K562 (cell line): ENCODE results near the gene PAPOLB. TPM values are rescaled to one million over a fixed set of nuclear protein-coding genes. Genes with fewer than 3 reads are reported as not detected.
A peak's percentile ranks its signal among the peaks of the same experiment; 100 is the strongest.

ENCODE experiments used
- ATAC-seq: fragments of 200-7000 bp; cut with Tn5 transposase; 3 replicates; pipeline ENCODE4 v1.9.1; 2020; ENCODE audit warnings: moderate library complexity
- BruUV-seq: library from RNA; stranded (reverse); fragments of 400-500 nt; replicated peaks from 2 replicates; lab custom pipeline; 2021; lab: Mats Ljungman, UMichigan
- CTCF ChIA-PET: fragments of 300-600 bp; formaldehyde crosslinking; extraction: SDS; loops from one replicate; lab custom pipeline; 2021; ENCODE audit warnings: low intra/inter-chr PET ratio; lab: Yijun Ruan, JAX
- POLR2A ChIA-PET: fragments of 300-600, 350-650 bp; sonication (Branson Sonifier 250); formaldehyde crosslinking; extraction: SDS; loops from one replicate; lab custom pipeline; 2021; ENCODE audit warnings: antibody characterized with exemption, inconsistent platforms; lab: Yijun Ruan, JAX
- DNase-seq, 4 experiments: peaks; one replicate each; pipeline versions ENCODE4 v3.0.0 to v3.0.0-alpha.2; 2011 to 2018; ENCODE audit warnings: low spot score in 3 of 4, mixed read lengths in 3 of 4; ENCODE audit errors: extremely low read depth in 1 of 4
- FAIRE-seq: peaks from 2 replicates; lab custom pipeline; 2011; peaks lifted over from hg19 to GRCh38; lab: Jason Lieb, UNC
- H2AFZ ChIP-seq: 2 replicates; pipeline ENCODE4 v1.6.0; 2011; ENCODE audit warnings: low read depth, low read length, control low read depth, inconsistent platforms
- H3K27ac ChIP-seq: fragments of 200-600 bp; 3 replicates; pipeline ENCODE4 v1.8.0; 2011; ENCODE audit warnings: low read depth, mild to moderate bottlenecking, control low read depth, inconsistent platforms, low read length, moderate library complexity, mixed read lengths; ENCODE audit errors: extremely low read depth
- H3K27me3 ChIP-seq, 2 experiments: fragments of 300-600 bp in 1 of 2; 2 replicates in 1 of 2; 3 replicates in 1 of 2; pipeline versions ENCODE4 v1.6.0 to v1.8.0; 2011; ENCODE audit warnings: inconsistent platforms in 2 of 2, low read length in 2 of 2, mild to moderate bottlenecking in 1 of 2, mixed read lengths in 1 of 2, moderate library complexity in 1 of 2; ENCODE audit not compliant: control insufficient read depth in 2 of 2, insufficient read depth in 2 of 2
- H3K36me3 ChIP-seq: fragments of 300-600 bp; 3 replicates; pipeline ENCODE4 v1.8.0; 2011; ENCODE audit warnings: mild to moderate bottlenecking, low read length, inconsistent platforms; ENCODE audit not compliant: control insufficient read depth, insufficient read depth
- H3K4me1 ChIP-seq, 2 experiments: fragments of 200-600 bp in 1 of 2; replicated peaks in 1 of 2; 2 replicates in 1 of 2; 3 replicates in 1 of 2; pipeline versions ENCODE4 v1.5.1 to v1.8.0; 2011; ENCODE audit warnings: inconsistent platforms in 2 of 2, low read length in 2 of 2, mild to moderate bottlenecking in 1 of 2, mixed read lengths in 1 of 2, moderate library complexity in 1 of 2; ENCODE audit not compliant: control insufficient read depth in 2 of 2, insufficient read depth in 2 of 2
- H3K4me2 ChIP-seq: 2 replicates; pipeline ENCODE4 v1.6.1; 2011; ENCODE audit warnings: low read length, control low read depth, inconsistent platforms, mixed read lengths; ENCODE audit not compliant: insufficient read depth
- H3K4me3 ChIP-seq: fragments of 200-600 bp; sonication (generic), shearing (Covaris generic); 2 replicates; pipeline ENCODE4 v1.5.1; 2016; ENCODE audit warnings: control low read depth, inconsistent platforms
- H3K79me2 ChIP-seq: fragments of 200-600 bp; 3 replicates; pipeline ENCODE4 v1.8.0; 2011; ENCODE audit warnings: low read length, inconsistent platforms; ENCODE audit not compliant: control insufficient read depth, insufficient read depth
- H3K9ac ChIP-seq, 2 experiments: 2 replicates each; pipeline versions ENCODE4 v1.6.0 to v1.6.1; 2011; ENCODE audit warnings: low read depth in 2 of 2, low read length in 2 of 2, control low read depth in 1 of 2, inconsistent platforms in 1 of 2, mild to moderate bottlenecking in 1 of 2, mixed read lengths in 1 of 2; ENCODE audit not compliant: insufficient read depth in 1 of 2
- H3K9me1 ChIP-seq: one replicate; pipeline ENCODE4 v1.6.0; 2011; ENCODE audit warnings: inconsistent platforms, mild to moderate bottlenecking, low read length, moderate library complexity; ENCODE audit not compliant: control insufficient read depth, insufficient read depth
- H3K9me3 ChIP-seq: replicated peaks from 2 replicates; pipeline ENCODE4 v1.5.1; 2011; ENCODE audit warnings: low read depth, low read length, inconsistent platforms; ENCODE audit not compliant: control insufficient read depth, insufficient read depth
- H4K20me1 ChIP-seq: replicated peaks from 2 replicates; pipeline ENCODE4 v1.6.1; 2011; ENCODE audit warnings: low read length, inconsistent platforms, mixed read lengths; ENCODE audit not compliant: control insufficient read depth, insufficient read depth
- CREB3L1 ChIP-seq: fragments of 450-650 bp; IDR thresholded peaks from 2 replicates; pipeline ENCODE4 v1.6.1; 2014; ENCODE audit warnings: low read depth, mild to moderate bottlenecking, moderate library complexity, borderline replicate concordance
- CREB5 ChIP-seq: fragments of 250-450 bp; sonication (Bioruptor Pico); IDR thresholded peaks from 2 replicates; pipeline ENCODE4 v1.5.0; 2020; ENCODE audit warnings: mild to moderate bottlenecking
- ETS2 ChIP-seq: IDR thresholded peaks from 2 replicates; pipeline ENCODE4 v1.6.1; 2016; ENCODE audit warnings: borderline replicate concordance, missing genetic modification characterization, mild to moderate bottlenecking, moderate library complexity, missing compliant biosample characterization; ENCODE audit not compliant: poor library complexity, severe bottlenecking
- GATA2 ChIP-seq: sonication (generic); formaldehyde crosslinking; IDR thresholded peaks from 2 replicates; pipeline ENCODE4 v1.4.0; 2020; ENCODE audit warnings: mild to moderate bottlenecking, missing genetic modification reagents
- HMBOX1 ChIP-seq: sonication (generic); IDR thresholded peaks from 2 replicates; pipeline ENCODE4 v1.6.1; 2016
- HNRNPH1 ChIP-seq: fragments of 200-400 bp; formaldehyde crosslinking; optimal IDR thresholded peaks from 2 replicates; pipeline ENCODE3; 2017; ENCODE audit warnings: low read depth, mild to moderate bottlenecking, low read length, moderate library complexity
- HNRNPK ChIP-seq: fragments of 200-400 bp; formaldehyde crosslinking; IDR thresholded peaks from one replicate; pipeline ENCODE4 v1.6.1; 2018; ENCODE audit warnings: mild to moderate bottlenecking, low read depth, low read length; ENCODE audit not compliant: poor library complexity, severe bottlenecking
- KLF6 ChIP-seq: fragments of 250-450 bp; sonication (Bioruptor Pico); IDR thresholded peaks from 2 replicates; pipeline ENCODE4 v1.4.0; 2020; ENCODE audit warnings: mild to moderate bottlenecking, moderate library complexity, borderline replicate concordance
- PHF21A ChIP-seq: fragments of 450-650 bp; IDR thresholded peaks from 2 replicates; pipeline ENCODE4 v1.6.1; 2017; ENCODE audit warnings: low read depth, borderline replicate concordance
- PHTF2 ChIP-seq: fragments of 250-450 bp; sonication (Bioruptor Pico); IDR thresholded peaks from 2 replicates; pipeline ENCODE4 v1.5.0; 2021; ENCODE audit warnings: mild to moderate bottlenecking
- RBM22 ChIP-seq: fragments of 200-400 bp; formaldehyde crosslinking; IDR thresholded peaks from 2 replicates; pipeline ENCODE4 v1.6.1; 2018; ENCODE audit warnings: low read length, low read depth; ENCODE audit not compliant: poor library complexity, severe bottlenecking
- SMARCA4 ChIP-seq: fragments of 450-650 bp; IDR thresholded peaks from 2 replicates; pipeline ENCODE4 v1.6.1; 2016
- SOX6 ChIP-seq: fragments of 450-650 bp; IDR thresholded peaks from 2 replicates; pipeline ENCODE4 v1.6.1; 2014; ENCODE audit warnings: mild to moderate bottlenecking
- SRSF7 ChIP-seq: fragments of 200-400 bp; formaldehyde crosslinking; optimal IDR thresholded peaks from 2 replicates; pipeline ENCODE3; 2017; ENCODE audit warnings: mild to moderate bottlenecking, low read depth, low read length
- ZNF239 ChIP-seq: fragments of 250-450 bp; sonication (Bioruptor Pico); IDR thresholded peaks from 2 replicates; pipeline ENCODE4 v1.4.0; 2020; ENCODE audit warnings: mild to moderate bottlenecking
- ZNF282 ChIP-seq: sonication (generic); formaldehyde crosslinking; IDR thresholded peaks from 2 replicates; pipeline ENCODE4 v1.8.1; 2023; ENCODE audit warnings: missing genetic modification reagents
- WGBS: fragments of 100-300 bp; shearing (Covaris generic); methylation state at CpG from one replicate; pipeline ENCODE4 v1.1.6; 2016; ENCODE audit warnings: low coverage, mixed read lengths; ENCODE audit not compliant: insufficient coverage; ENCODE audit errors: missing lambda C conversion rate; 5-methylcytosine and 5-hydroxymethylcytosine counted together
- in situ Hi-C: fragments of 300-500 bp; cut with MboI; formaldehyde crosslinking; loops from 4 replicates; pipeline ENCODE4 v1.15.0; 2018; ENCODE audit warnings: inconsistent platforms, mixed read lengths
- intact Hi-C: fragments of 100-400 bp; cut with micrococcal nuclease; formaldehyde crosslinking; loops from 2 replicates; pipeline ENCODE4 v1.14.2; 2022
- polyA plus RNA-seq, 8 experiments: library from polyadenylated mRNA; depleted of rRNA in 4 of 8; stranded (reverse) in 5 of 8; unstranded in 3 of 8; fragments of >200 nt; fragmentation: Nextera tagmentation in 2 of 8; fragmentation: Illumina TruSeq in 1 of 8; extraction: Ambion mirVana in 2 of 8; extraction: Trizol in 1 of 8; gene quantifications; 2 replicates each; pipeline versions ENCODE4 v1.2.1 to v1.2.3, GENCODE V29; 2011 to 2014; ENCODE audit warnings: inconsistent platforms in 1 of 8, missing spikeins in 1 of 8
- total RNA-seq, 7 experiments: library from RNA; depleted of rRNA in 6 of 7; stranded (reverse); fragments of >200 nt in 6 of 7; fragmentation: Illumina TruSeq in 2 of 7; extraction: Trizol in 2 of 7; gene quantifications; 2 replicates each; pipeline versions ENCODE4 v1.2.1 to v1.2.3, GENCODE V29; 2011 to 2021; ENCODE audit warnings: low replicate concordance in 1 of 7

The PAPOLB gene
- total and polyA plus RNA-seq, 9 of the 15 experiments (the other 6 are each of a cell fraction or from before 2014, with no cell fraction given) = 0.04 to 0.33 (median 0.16) TPM; not detected in 4

DNA sequence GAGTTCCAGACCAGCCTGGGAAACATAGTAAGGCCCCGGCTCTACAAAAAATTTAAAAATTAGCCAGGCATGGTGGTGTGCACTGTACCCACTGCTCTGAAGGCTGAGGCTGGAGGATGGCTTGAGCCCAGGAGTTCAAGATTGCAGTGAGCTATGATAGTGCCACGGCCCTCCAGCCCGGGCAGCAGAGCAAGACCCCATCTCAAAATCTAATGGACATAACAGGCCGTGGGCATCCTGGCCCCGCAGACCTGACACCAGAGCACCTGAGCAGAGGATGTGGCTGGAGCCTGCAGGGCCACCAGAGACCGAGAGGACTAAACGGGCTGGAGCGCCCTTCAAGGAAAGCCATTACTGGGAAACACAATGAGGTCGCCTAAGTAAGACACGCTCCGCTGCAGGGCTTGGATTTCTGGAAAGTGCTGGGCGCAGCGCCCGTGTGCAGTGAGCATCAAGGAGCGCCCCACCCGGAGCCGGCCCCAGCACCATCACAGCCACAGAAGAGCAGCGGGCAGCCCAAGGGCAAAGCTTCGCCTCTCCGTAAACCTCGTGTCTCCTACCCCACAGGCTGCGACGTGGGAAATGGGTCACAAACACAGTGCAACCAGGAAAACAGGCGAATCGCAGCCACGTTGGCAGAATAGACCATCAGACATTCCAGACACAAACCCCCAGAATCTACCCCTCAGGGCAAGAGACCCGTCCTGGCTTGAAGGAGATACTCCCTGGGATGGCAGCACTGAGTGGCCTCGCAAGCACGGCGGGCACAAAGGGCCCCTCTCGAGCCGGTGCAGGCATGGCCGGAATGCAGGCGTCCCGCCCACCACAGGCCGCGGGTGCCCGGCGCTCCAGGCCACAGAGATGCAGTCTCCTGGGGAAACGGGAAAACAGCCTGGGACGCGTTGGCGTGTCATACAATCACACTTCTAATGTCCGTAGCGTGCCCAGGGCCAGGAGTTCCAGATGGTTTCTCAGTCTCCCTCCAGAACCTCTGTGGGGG lies 16.8 kb upstream of the PAPOLB start:
- Histone ChIP-seq H3K9me3 (no peaks in the 10 kb centered on the region), H3K27me3 (no peaks in the 10 kb centered on the region), H4K20me1 (no peaks in the 10 kb centered on the region), H3K27ac (no peak overlapping the region), H3K9me1 (no peaks in the 10 kb centered on the region), H3K4me2 (no peak overlapping the region), H2AFZ (no peak overlapping the region), H3K79me2 (peaks cover 4% of the 10 kb centered on the region; the same call in 2 of the 3 replicates), H3K9ac (peak overlapping the region in 1 of 2 experiments; percentile 16; a peak in 2 of 4 replicates), H3K36me3 (peaks cover 17% of the 10 kb centered on the region; the same call in 1 of the 3 replicates), H3K4me3 (no peak overlapping the region), H3K4me1 (peaks cover 9 to 19% of the 10 kb centered on the region in 2 experiments)
- BruUV-seq = no TSS peak
- in situ Hi-C loops = no loop called here
- FAIRE-seq = no peak
- intact Hi-C loops = no loop called here
- WGBS = 79% methylated on average over 39 of the region's 45 CpGs
- ATAC-seq = no peak
- no peak for DNase-seq
- ChIA-PET CTCF (no interaction called here), POLR2A (no interaction called here)
- no peak for TF ChIP-seq ETS2
- TF ChIP-seq CREB3L1 = no peak
- no peak for TF ChIP-seq HNRNPK
- no peak for TF ChIP-seq GATA2 (CRISPR knock-in tag)
- TF ChIP-seq HMBOX1 = no peak
- no peak for TF ChIP-seq CREB5 (CRISPR knock-in tag)
- TF ChIP-seq PHF21A = no peak
- no peak for TF ChIP-seq SMARCA4
- no peak for TF ChIP-seq RBM22
- no peak for TF ChIP-seq ZNF239 (CRISPR knock-in tag)
- no peak for TF ChIP-seq SOX6
- TF ChIP-seq HNRNPH1 = no peak
- no peak for TF ChIP-seq KLF6 (CRISPR knock-in tag)
- TF ChIP-seq SRSF7 = no peak
- TF ChIP-seq PHTF2 (CRISPR knock-in tag) = no peak
- TF ChIP-seq ZNF282 = no peak
